Body of pancreas (tissue), 4 donors: ENCODE measurements around the gene SLTM. TPM values are rescaled to one million over a fixed set of nuclear protein-coding genes. Genes with fewer than 3 reads are reported as not detected.

Source experiments
- ATAC-seq: fragments of 150-250 bp; one replicate; pipeline ENCODE4 v1.9.1; 2016
- DNase-seq, 4 donors: peaks; one replicate each; pipeline ENCODE4 v3.0.0-alpha.2; 2019
- H3K27ac ChIP-seq, 4 donors: fragments of 200-600 bp; sonication (generic); 1 replicate in 3 of 4; 2 replicates in 1 of 4; pipeline versions ENCODE4 v1.5.1 to v1.6.1; 2016 to 2019; ENCODE audit warnings: mild to moderate bottlenecking in 1 of 4, mixed read lengths in 1 of 4, moderate library complexity in 1 of 4
- H3K27me3 ChIP-seq, 2 donors: fragments of 200-600 bp; sonication (generic); one replicate each; pipeline ENCODE4 v1.6.0; 2016; ENCODE audit warnings: mild to moderate bottlenecking in 1 of 2
- H3K36me3 ChIP-seq, 2 donors: fragments of 200-600 bp; sonication (generic); replicated peaks in 1 of 2; 2 replicates each; pipeline ENCODE4 v1.5.1; 2016; ENCODE audit warnings: low read depth in 2 of 2; ENCODE audit not compliant: insufficient read depth in 1 of 2
- H3K4me1 ChIP-seq: fragments of 200-600 bp; sonication (generic); one replicate; pipeline ENCODE4 v1.6.0; 2016
- H3K4me3 ChIP-seq, 2 donors: fragments of 200-600 bp; sonication (generic); 1 replicate in 1 of 2; 2 replicates in 1 of 2; pipeline ENCODE4 v1.5.1; 2016 to 2019
- H3K9me3 ChIP-seq, 3 donors: fragments of 200-600 bp; sonication (generic); 1 replicate in 2 of 3; 2 replicates in 1 of 3; pipeline ENCODE4 v1.5.1; 2016
- POLR2A ChIP-seq, 3 donors: fragments of 450-650 bp; IDR thresholded peaks; one replicate each; pipeline ENCODE4 v1.6.1; 2016; ENCODE audit warnings: antibody characterized with exemption in 3 of 3, mild to moderate bottlenecking in 2 of 3
- WGBS, 2 donors: methylation state at CpG; one replicate each; pipeline ENCODE4 v1.1.5; 2017; 5-methylcytosine and 5-hydroxymethylcytosine counted together
- intact Hi-C: fragments of 100-400 bp; cut with DNase I; formaldehyde crosslinking; loops from one replicate; pipeline ENCODE4 v1.15.1; 2023
- total RNA-seq, 2 donors: library from RNA; depleted of rRNA; stranded (reverse); fragments of >200 nt; gene quantifications; one replicate each; pipeline ENCODE4 v1.1.0, GENCODE V29; 2016
- TF ChIP-seq, protein P1 (sequence below), 7 experiments: fragments of 450-650 bp in 4 of 7; fragments of 200-600 bp in 3 of 7; sonication (generic) in 3 of 7; IDR thresholded peaks; one replicate each; pipeline ENCODE4 v1.5.1; 2016 to 2019; ENCODE audit warnings: antibody characterized with exemption in 7 of 7

The SLTM gene
- total RNA-seq, 2 donors from 2014 or later: 56.0 to 95.3 TPM

DNA sequence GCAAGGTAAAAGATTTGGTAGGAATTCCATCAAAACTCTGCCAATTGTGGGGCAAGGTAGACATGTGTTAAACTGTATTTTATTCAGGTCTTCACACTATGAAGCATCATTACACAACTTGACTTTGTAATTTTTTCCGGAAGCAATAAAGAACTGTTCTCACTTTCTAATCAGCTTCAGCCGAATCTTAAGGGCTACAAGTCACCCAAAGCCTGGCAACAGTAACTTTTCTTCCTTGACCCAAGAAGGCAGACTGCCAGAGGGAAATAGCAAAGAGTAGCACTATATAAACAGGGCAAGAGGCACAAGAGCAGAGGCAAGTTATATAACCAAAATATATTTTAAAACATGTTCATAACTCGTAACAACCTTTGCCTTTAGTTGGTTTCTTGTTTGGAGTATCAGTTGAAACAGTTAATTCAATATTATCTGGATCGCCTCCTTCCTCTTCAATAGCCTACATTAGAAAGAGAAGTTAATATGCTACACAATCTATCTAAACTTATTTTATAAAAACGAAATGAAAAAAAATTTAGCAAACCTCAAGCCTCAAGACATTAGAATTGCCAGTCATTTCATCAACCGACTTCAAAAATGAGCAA is 1.4 kb downstream of the SLTM start:
- ATAC-seq (no peak), DNase-seq (peak in 3 of 4 donors; percentile 41 to 60 (median 49))
- intact Hi-C loops: no loop called here
- Histone ChIP-seq H3K4me1 (peaks cover 23% of the 10 kb centered on the region), H3K36me3 (peaks cover 0 to 6% of the 10 kb centered on the region in 2 donors), H3K27ac (peak overlapping the region; percentile 22 to 99 (median 98)), H3K9me3 (no peaks in the 10 kb centered on the region), H3K4me3 (peak overlapping the region in 1 of 2 donors; percentile 63), H3K27me3 (no peaks in the 10 kb centered on the region)
- no peak for TF ChIP-seq POLR2A (IDR thresholded peaks at IDR 0.05)
- TF ChIP-seq, protein P1, sequence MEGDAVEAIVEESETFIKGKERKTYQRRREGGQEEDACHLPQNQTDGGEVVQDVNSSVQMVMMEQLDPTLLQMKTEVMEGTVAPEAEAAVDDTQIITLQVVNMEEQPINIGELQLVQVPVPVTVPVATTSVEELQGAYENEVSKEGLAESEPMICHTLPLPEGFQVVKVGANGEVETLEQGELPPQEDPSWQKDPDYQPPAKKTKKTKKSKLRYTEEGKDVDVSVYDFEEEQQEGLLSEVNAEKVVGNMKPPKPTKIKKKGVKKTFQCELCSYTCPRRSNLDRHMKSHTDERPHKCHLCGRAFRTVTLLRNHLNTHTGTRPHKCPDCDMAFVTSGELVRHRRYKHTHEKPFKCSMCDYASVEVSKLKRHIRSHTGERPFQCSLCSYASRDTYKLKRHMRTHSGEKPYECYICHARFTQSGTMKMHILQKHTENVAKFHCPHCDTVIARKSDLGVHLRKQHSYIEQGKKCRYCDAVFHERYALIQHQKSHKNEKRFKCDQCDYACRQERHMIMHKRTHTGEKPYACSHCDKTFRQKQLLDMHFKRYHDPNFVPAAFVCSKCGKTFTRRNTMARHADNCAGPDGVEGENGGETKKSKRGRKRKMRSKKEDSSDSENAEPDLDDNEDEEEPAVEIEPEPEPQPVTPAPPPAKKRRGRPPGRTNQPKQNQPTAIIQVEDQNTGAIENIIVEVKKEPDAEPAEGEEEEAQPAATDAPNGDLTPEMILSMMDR (IDR thresholded peaks at IDR 0.05): no peak
- 0% methylated on average over 6 of the region's 6 CpGs for WGBS, 2 donors

DNA sequence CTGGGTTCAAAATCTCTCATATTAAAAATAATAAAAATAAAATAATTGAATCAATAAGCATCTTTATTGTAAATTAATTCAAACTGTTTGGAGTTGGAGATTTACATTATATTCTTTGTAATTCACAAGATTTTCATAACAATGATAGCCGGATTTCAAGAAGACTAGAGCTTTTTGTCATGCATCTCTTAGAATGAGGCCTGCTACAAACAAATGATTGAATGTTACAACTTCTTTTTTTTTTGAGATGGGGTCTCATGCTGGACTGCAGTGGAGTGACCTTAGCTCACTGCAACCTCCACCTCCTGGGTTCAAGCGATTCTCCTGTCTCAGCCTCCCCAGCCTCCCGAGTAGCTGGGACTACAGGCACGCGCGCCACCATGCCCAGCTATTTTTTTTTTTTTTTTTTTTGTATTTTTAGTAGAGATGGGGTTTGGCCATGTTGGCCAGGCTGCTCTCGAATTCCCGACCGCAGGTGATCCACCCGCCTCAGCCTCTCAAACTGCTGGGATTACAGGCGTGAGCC is 3.5 kb downstream of the SLTM start:
- no peaks in the 10 kb centered on the region for H3K27me3 ChIP-seq
- H3K4me3 ChIP-seq: no peak overlapping the region
- no peak for ATAC-seq
- H3K36me3 ChIP-seq: peaks cover 0 to 6% of the 10 kb centered on the region in 2 donors
- H3K9me3 ChIP-seq: no peaks in the 10 kb centered on the region
- intact Hi-C loops: no loop called here
- WGBS, 2 donors: 90% methylated on average over 11 of the region's 11 CpGs
- no peak for DNase-seq
- H3K4me1 ChIP-seq: peaks cover 23% of the 10 kb centered on the region
- TF ChIP-seq, protein P1 (IDR thresholded peaks at IDR 0.05): no peak
- TF ChIP-seq POLR2A (IDR thresholded peaks at IDR 0.05): no peak
- H3K27ac ChIP-seq: no peak overlapping the region

DNA sequence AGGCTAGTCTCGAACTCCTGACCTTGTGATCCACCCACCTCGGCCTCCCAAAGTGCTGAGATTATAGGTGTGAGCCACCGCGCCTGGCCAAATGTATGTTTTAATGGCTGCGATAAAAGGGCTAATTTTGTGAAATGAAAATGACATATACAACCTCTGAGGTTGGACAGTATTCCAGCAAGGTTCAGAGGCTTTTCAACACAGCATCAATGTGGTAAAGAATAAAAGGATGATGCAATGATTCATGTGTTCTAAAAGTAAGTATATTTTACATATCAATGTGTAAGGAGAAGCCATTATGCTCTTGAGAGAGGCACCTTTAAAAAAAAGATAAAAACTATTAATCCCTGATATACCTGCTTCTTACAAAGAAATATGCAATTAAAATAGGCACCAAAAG is 6.7 kb downstream of the SLTM start:
- Histone ChIP-seq H3K27ac (no peak overlapping the region), H3K4me3 (no peak overlapping the region), H3K27me3 (no peaks in the 10 kb centered on the region), H3K4me1 (peaks cover 12% of the 10 kb centered on the region), H3K36me3 (peaks cover 0 to 6% of the 10 kb centered on the region in 2 donors), H3K9me3 (no peaks in the 10 kb centered on the region)
- ATAC-seq: no peak
- TF ChIP-seq POLR2A (IDR thresholded peaks at IDR 0.05): no peak
- TF ChIP-seq, protein P1 (IDR thresholded peaks at IDR 0.05): no peak
- DNase-seq: no peak
- intact Hi-C loops: no loop called here
- WGBS, 2 donors: 93 to 95% methylated on average over 5 of the region's 5 CpGs

GRCh38 chr15:58924327-58924726 is 9.2 kb downstream of the SLTM start:
- Histone ChIP-seq H3K36me3 (peaks cover 0 to 6% of the 10 kb centered on the region in 2 donors), H3K27ac (no peak overlapping the region), H3K27me3 (no peaks in the 10 kb centered on the region), H3K4me1 (no peaks in the 10 kb centered on the region), H3K4me3 (no peak overlapping the region), H3K9me3 (no peaks in the 10 kb centered on the region)
- intact Hi-C loops: no loop called here
- 65 to 78% methylated on average over 2 of the region's 2 CpGs for WGBS, 2 donors
- DNase-seq (no peak), ATAC-seq (no peak)
- no peak for TF ChIP-seq POLR2A (IDR thresholded peaks at IDR 0.05)
- TF ChIP-seq, protein P1 (IDR thresholded peaks at IDR 0.05): no peak
